ENCODE measurements around the gene HIGD1A. TPM values are rescaled to one million over a fixed set of nuclear protein-coding genes. Genes with fewer than 3 reads are reported as not detected.

HIGD1A gene
- total RNA-seq, 1 donor from 2014 or later = 107 TPM

DNA sequence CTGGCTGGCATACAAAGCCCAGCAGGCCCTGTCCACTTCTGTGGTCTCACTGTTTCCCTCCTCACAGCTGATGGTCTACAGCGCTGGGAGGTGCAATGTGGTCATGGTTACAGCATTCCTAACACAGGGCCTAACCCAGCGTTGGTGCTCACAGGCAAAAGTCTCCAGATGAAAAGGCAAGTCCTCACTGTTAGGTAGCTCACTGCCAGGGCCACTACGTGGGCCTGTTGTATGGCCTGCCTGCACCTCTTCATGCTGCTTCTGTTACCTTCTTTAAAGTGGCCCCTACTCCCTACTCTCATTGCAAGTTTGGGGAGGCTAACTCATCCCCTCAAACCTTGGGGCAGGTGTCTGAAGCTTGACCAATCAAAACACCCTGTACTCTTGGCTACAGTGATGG is 62.5 kb downstream of the HIGD1A start:
- no peak for DNase-seq (ENCODE audit: extremely low read depth, low read depth, low spot score)

DNA sequence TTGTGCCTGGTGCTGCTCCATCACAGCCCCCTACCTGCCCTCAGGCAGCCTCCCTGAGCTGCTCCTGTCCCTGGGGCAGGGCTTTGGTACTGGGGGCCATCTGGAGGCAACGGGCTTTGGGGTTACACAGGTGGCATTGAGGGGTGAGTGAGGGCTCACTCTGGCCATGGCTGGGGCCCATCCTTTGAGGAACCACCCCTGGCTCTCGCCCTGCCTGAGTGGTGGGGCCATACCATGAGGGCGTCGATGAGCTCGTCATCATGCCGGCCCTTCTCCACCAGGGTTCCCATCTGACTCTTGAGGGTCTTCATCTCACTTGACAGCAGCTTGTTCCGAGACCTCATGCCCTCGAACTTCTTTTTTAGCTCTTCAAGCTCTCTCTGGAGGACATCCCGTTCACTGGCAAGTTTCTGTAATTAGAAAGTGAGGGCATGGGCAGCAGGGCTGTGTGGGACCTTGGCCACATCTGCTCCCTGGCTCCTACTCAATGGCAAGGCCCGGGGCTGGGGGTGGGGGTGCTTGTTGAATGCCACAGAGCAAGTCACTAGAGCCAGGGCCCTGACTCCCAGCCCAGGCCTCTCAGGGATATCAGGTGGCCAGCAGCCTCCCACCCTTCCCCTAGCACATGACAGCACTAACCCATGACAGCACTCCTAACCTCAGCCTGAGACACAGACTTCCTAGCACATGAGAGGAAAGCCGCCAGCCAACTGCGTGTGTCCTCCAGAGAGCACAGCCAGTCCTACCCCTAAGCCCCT is 64.7 kb downstream of the HIGD1A start:
- DNase-seq (ENCODE audit: extremely low read depth, low read depth, low spot score) = no peak

DNA sequence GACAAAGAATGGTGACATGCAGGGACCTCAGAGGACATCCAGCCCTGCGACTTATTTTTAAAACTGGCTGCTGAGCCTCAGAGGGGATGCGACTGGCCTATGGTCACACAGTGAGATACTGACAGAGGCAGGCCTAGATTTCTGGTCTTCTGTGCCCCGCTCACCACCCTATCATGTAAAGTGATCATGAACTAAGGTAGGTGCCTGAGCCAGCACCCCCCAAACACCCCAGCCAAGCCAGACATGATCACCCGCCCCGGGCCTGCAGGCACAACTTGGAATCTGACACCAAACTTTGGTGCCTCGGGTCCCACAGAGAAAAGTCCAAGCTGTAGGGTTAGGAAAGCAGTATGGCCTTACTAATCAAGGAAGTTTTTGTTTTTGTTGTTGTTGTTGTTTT is 67.8 kb downstream of the HIGD1A start:
- no peak for DNase-seq (ENCODE audit: extremely low read depth, low read depth, low spot score)

DNA sequence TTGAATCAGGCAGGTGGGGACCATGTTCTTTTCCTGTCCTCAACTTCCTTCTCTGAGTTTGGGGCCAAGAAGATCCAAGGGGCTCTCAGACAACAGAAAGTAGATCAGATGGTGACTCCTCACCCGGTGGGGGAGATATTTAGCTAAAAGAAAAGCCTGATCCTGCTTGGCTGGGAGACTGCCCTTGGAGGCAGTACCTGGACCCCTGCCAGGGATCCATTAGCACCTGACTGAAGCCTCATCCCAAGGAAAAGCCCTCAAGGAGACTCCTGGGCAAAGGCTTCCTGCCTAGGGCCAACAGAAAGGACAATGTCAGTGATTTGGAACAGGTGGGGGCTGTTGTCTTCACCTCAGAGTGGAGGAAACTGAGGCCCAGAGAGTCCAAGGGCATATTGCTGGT is 68.2 kb downstream of the HIGD1A start:
- DNase-seq (ENCODE audit: extremely low read depth, low read depth, low spot score) = no peak

DNA sequence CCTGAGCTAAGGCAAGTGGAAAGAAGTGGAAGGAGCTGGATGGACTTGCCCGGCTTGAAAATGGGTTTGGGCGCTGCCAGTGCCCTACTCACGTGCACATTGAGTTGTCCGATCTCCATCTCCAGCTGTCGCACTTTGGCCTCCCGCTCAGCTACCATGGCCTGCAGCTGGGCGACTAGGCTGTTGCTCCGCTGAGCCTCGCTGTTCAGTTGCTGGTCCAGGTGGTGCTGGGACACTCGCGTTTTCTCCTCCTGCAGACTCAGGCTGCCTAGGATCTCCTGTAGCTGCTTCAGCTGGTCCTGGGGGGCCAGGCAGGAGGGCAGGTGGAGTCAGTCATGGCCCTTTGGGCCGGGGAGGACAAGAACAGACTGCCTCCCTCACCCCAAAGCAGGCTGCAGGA is 68.7 kb downstream of the HIGD1A start:
- no peak for DNase-seq (ENCODE audit: extremely low read depth, low read depth, low spot score)

DNA sequence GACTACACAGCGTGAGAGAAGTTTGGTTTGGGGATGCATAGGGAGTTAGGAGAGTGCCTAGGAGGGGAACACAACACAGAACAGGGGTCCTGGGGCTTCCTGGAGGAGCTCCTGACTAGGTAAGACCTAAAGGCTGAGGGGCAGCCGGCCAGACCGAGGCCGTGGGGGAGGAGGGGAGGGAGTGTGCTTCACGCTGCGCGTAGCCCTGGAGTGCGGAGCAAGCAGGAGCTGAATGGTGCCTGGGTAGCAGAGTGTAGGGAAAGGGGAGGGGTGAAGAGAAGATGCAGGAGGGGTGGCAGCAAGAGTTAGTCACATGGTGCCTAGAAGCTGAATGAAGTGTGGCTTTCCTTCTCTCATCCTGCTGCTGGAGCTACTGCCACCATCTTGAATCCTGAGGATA is 69.3 kb downstream of the HIGD1A start:
- DNase-seq (ENCODE audit: extremely low read depth, low read depth, low spot score) = no peak

DNA sequence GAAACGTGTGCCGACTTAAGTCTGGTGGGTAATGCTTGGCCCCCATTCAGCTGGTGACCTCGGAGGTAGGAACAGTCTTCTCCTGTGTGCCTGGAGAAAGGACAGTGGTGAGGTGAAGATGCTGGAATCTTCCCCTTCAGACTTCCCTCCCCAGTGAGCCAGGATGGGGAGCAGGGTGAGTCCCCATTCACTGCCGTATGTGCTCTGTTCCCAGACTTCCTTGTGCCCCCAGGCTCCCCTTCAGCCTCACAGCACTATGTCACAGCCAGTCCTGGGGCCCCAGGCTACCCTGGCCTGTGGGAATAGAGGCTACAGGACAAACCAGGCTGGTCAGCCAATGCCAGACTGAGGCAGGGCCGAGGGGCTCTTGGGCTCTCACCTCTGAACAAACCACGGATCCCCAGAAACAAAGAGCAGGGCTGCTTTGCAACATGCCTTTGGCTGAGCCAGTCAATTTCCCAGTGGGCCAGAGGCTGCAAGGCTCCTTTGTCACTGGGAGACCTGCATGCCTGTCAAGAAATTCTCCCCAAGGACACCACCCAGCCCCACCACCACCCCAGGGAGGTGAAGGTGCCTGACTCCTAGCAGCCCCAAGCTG is 69.9 kb downstream of the HIGD1A start:
- DNase-seq (ENCODE audit: extremely low read depth, low read depth, low spot score) = no peak

DNA sequence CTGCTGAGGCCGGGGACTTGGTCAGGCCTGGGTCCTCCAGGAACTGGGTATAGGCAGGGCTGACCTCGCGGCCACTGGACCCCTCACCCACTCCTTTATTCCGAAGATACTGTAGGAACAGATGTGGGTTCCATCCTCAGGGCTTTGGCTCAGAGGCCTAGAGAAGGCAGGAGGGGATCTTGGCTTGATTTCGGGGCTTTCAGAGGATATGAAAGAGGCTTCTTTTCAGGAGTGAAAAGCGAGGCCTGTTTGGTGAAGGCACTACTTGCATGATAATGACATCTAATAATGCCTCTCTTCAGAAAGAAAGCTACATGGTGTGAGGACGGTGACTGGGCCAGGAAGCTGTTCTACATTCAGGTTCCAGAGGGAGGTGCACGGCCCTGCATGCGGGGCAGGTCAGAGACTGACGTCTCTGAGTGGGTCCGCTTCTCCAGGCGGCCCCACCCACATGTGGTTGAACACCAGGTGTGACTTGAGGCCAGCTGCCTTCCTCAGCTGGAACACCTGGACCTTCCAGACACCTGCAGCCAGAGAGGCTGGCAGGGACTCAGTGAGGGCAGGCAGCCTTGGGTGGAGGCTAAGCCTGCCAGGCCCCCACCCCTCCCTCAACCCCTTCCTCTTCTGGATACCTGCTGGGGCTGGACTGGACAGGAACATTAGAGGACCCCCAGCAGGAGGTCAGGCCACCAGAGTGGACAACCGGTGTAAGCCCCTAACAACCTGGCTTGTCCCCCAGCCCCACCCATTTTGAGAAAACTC is 70.6 kb downstream of the HIGD1A start:
- DNase-seq (ENCODE audit: extremely low read depth, low read depth, low spot score) = no peak

Other genes with a start within 250 kb of the HIGD1A start
- gene SEC22C, start 222.5 kb downstream of the HIGD1A start, total RNA-seq = 67.1 and 72.9 TPM in 2 replicates
- gene SS18L2, start 213.6 kb downstream of the HIGD1A start, total RNA-seq = 28.3 and 33.2 TPM in 2 replicates
- gene NKTR, start 203.8 kb downstream of the HIGD1A start, total RNA-seq = 23.0 and 73.9 TPM in 2 replicates
- 19.1 and 24.3 TPM in 2 replicates for gene ZBTB47, start 150.8 kb downstream of the HIGD1A start, total RNA-seq
- not detected in 2 replicates for gene KLHL40, start 119.0 kb downstream of the HIGD1A start, total RNA-seq
- gene HHATL, start 101.7 kb downstream of the HIGD1A start, total RNA-seq = not detected in 2 replicates
- gene CCDC13, start 31.2 kb downstream of the HIGD1A start, total RNA-seq = 0.47 and 1.5 TPM in 2 replicates
- gene ACKR2, start 5.0 kb upstream of the HIGD1A start, total RNA-seq = 0.41 TPM in 1 of 2 replicates, not detected in the other
- gene CYP8B1, start 71.4 kb upstream of the HIGD1A start, total RNA-seq = not detected in 2 replicates
- gene ZNF662, start 101.7 kb upstream of the HIGD1A start, total RNA-seq = 0.63 and 1.5 TPM in 2 replicates
- gene GASK1A, start 174.8 kb upstream of the HIGD1A start, total RNA-seq = not detected in 2 replicates